GM19240 (cell line): ENCODE measurements around the gene MIOS.
"Not testable (repeated sequence)": the region's sequence is repeated elsewhere in the genome, so short reads cannot be mapped to it uniquely, and the experiment has no call there.

ENCODE experiments used
- DNase-seq: peaks from one replicate; pipeline ENCODE4 v3.0.0; 2011; ENCODE audit warnings: low spot score; ENCODE audit not compliant: insufficient read length

MIOS gene

GRCh38 chr7:7554649-7555575 lies 11.8 kb upstream of the MIOS start:
- DNase-seq = no peak

GRCh38 chr7:7556852-7557251 lies 9.8 kb upstream of the MIOS start:
- no peak for DNase-seq

DNA sequence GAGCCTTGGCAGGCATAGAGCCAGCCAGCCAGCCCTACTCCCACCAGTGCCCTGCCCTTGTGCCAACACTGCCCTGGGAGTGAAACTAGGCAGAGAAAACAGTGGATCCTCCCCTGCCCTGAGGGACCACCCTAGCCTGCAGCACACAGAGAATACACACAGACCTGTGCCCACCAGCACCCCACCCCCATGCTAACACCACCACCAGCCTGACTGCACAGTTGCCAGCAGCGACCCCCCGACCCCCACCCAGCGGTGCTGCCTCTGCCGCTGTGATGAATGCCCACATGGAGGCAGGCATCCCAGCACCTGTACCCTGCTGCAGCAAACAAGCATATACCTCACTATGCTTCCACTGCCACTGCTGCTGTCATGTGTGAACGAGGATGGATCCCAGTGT lies 9.4 kb upstream of the MIOS start:
- no peak for DNase-seq

- DNase-seq = not testable (repeated sequence)
These were observed 5.1 kb upstream of the MIOS start for GRCh38 chr7:7561591-7561990.

DNA sequence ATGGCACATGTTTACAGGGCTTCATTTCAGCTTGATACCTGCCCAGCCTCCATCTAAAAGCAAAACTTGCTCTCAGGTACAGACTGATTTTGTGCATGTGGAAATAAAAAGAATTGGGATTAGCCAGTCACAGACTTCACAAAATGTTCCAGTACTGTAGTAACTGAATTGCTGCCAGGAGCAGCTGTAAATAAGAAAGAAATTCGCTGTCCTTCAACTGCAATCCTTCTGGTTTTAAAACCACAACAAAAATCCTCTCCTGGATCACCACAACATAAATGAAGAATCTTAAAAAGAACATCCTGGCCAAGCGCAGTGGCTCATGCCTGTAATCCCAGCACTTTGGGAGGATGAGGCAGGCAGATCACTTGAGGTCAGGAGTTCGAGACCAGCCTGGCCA lies 3.9 kb upstream of the MIOS start:
- no peak for DNase-seq

GRCh38 chr7:7563269-7563668 lies 3.4 kb upstream of the MIOS start:
- DNase-seq = no peak

- DNase-seq = no peak
These were observed 2.9 kb upstream of the MIOS start for GRCh38 chr7:7563813-7564212.

- no peak for DNase-seq
These were observed 2.3 kb upstream of the MIOS start for GRCh38 chr7:7564323-7564780.

DNA sequence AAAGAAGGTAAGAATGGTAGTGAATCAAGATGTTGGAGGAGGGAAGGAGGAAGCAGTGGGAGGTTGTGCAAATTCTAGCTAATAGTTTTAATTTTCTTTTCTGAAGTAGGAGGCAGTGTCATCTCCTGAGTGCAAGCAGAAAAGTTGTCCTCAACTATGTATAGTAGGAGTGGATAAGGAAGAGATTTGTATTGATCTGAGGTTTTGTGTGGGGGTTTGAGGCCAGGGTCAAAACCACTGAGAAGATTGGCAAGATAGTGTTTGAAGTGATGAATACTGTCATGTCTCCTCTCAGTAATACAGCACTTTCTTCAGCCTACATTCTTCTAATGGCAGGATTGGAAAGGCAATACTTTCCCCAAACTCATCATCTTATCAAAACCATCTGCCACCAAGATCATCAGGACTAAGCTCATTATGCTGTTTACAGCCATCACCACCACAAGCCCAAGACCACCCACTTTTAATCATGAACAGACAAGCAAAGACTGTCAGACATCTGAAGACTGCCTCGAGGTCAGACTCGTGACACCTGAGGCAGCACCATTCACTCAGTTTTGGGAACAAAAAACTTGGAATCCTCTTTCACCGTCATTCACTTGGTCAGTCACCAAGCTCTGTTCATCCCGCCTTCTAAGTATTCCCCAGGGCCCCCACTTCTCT lies 1.5 kb upstream of the MIOS start:
- DNase-seq = no peak

GRCh38 chr7:7565746-7566650 lies 686 bp upstream of the MIOS start:
- no peak for DNase-seq

- no peak for DNase-seq
These were observed 1.3 kb downstream of the MIOS start for GRCh38 chr7:7567898-7568531.

DNA sequence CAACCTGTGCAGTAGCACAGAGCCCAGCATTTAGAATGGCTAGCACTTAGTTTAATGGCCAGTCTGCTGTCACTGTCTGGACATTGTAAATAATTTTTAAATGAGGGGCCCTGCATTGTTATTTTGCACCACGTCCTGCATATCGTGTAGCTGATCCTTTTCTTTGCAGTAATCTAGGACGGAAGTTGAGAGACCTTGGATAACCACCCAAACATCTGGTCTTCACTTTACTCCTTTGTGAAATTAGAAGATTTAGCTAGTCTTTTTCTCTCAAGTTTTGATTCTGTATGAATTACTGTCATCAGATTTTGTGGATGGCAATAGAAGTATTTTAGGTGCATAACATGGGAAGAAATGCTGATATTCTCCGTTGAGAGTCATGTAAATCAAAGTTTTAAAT lies 1.9 kb downstream of the MIOS start:
- DNase-seq = no peak

- peak; percentile 24 for DNase-seq
These were observed 2.4 kb downstream of the MIOS start for GRCh38 chr7:7569081-7569527.

GRCh38 chr7:7569615-7570014 lies 2.9 kb downstream of the MIOS start:
- no peak for DNase-seq

DNA sequence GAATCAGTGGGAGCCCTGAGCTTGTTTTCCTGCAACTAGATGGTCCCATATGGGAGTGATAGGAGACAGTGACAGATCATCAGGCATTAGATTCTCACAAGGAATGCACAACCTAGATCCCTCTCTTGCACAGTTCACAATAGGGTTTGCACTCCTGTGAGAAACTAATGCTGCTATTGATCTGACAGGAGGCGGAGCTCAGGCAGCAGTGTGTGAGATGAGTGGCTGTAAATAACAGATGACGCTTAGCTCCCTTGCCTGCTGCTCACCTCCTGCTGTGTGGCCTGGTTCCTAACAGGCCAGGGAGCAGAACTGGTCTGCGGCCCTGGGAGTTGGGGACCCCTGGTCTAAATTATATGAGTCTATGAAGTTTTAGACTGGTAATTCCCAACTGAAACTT lies 3.9 kb downstream of the MIOS start:
- no peak for DNase-seq

DNA sequence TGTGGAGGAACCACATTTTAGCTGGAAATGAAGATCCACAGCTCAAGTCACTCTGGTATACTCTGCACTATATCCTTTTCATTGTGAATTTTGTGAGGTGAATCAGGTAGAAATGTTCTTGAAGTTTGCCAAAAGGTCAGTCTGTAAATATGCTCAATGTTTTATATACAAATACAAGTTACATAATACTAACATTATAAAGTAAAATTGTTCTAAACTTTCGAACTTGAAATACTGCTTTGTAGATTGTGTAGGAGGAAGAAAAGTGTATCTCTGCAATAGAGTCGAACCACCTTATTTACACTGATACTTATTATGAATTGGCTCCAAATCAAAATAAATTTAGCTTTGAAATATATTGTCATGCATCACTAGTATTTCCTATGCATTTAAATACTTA lies 7.0 kb downstream of the MIOS start:
- DNase-seq = no peak

GRCh38 chr7:7576344-7576743 lies 9.7 kb downstream of the MIOS start:
- DNase-seq = no peak

- DNase-seq = no peak
These were observed 11.2 kb downstream of the MIOS start for GRCh38 chr7:7577888-7578287.

- DNase-seq = no peak
These were observed 13.0 kb downstream of the MIOS start for GRCh38 chr7:7579638-7580037.

DNA sequence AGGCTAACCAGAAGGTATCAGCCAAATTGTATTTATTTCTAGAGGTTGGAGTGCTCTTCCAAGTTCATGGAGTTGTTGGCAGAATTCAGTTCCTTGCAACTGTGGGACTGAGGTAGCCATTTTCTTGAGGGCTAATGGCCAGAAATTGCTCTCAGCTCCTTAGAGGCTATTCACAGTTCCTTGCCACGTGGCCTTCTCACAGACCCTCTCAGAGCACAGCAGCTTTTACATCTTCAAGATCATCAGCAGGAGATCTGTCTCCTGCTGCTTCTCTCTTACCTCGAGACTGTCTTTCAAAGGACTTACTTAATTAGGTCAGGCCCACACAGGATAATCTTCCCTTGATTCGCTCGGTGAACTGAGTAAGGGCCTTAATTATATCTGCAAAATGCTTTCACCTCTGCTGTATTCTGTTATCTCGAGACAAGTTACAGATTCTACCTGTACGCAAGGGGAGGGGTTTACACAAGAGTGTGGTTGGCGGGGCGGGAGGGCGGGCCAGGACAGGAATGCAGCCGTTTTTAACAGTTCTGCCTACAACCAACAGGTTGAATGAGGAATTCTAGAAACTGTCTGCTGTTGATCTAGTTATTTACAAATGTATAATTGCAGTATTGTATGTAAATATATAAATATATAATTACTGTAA lies 15.0 kb downstream of the MIOS start:
- no peak for DNase-seq

DNA sequence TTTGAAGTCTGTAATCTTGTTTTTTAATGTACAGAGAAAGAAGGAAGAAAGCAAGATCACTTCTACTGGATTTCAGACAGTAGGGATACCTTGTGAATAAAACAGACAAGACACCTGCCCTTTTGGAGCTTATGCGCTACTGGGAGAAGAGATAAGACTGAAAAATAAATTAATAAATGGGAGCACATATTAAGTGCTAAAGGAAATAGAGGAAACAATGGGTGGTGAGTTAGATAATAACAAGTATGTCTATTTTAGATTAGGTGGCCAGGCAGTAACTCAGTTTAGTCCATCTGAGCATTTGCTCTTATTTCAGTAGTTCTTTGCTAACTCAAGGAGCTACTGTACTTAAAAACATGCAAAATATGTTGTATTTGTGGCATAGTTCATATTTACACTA lies 15.9 kb downstream of the MIOS start:
- no peak for DNase-seq
